Ramos (cell line): ENCODE measurements around the gene ROCK1.
"Not testable (repeated sequence)": the region's sequence is repeated elsewhere in the genome, so short reads cannot be mapped to it uniquely, and the experiment has no call there.

Experiments used
- in situ Hi-C: fragments of 300-500 bp; cut with MboI; formaldehyde crosslinking; loops from one replicate; pipeline ENCODE4 v1.14.3; 2022; ENCODE audit warnings: low sequenced_read_pairs; ENCODE audit not compliant: unreplicated experiment

Gene ROCK1

DNA sequence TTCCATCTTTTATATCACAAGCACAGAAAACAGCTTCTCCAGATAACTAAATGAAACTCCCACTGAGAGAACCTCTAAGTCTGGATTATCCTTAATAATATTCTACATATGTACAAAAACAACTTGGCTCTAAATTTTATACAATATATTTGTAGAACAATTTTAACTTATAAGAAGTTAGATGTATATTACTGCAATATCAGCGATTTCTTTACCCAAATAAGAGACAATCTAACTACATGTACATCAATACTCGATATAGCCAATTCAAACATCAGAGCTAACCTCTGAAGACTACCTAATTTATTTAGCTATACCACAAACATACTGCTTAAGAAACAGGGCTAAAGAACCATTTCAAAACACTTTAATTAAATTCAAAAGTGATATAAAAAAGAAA is 148.6 kb downstream of the ROCK1 start:
- in situ Hi-C loops, result no loop called here

DNA sequence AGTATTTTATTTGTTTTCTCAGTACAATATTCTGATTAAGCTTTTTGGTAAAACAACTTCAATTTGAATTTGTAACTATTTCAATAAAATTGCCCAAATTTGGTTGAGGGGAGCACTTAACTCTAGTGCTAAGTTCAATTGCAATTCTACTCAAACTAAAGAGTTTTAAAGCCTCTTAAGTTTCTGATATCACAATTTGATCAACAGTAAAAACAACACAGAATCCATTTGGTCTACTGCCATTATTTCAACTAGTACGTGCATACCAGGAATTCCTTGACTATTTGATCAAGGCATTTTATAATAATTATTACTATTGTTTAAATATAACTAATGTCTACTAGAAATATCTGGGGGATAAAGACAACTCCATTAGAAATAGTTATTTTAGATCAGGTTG is 150.9 kb downstream of the ROCK1 start:
- in situ Hi-C loops, result no loop called here

DNA sequence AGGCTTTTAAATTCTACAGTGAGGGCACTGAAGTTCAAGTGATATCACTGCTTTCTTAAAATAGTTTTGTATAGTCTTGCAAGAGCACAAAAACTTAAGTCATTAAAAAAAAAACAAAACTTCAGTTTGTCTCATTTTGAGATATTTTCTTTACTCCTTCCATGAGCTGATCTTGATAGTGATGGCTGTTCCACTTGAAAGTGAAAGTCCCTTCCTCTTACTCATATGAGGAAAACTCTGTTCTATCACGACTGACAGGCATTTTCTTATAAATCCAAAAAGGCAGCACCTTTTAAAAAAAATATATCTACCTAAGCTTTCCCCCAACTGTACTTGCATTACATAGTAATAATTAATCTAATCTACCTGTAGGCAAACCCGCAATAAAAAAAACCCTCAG is 160.8 kb downstream of the ROCK1 start:
- in situ Hi-C loops, result not testable (repeated sequence)
